ENCODE data around the gene SGMS1. TPM values are rescaled to one million over a fixed set of nuclear protein-coding genes. Genes with fewer than 3 reads are reported as not detected.
"Not testable (repeated sequence)": the region's sequence is repeated elsewhere in the genome, so short reads cannot be mapped to it uniquely, and the experiment has no call there.

SGMS1 gene
- polyA plus RNA-seq, 3 donors: 6.6 to 17.5 (median 8.4) TPM

- 33 to 77% (median 74%) methylated on average over 4 of the region's 4 CpGs for WGBS, 3 donors
- no peak overlapping the region for H3K27ac ChIP-seq (ENCODE audit: low read depth, low read length)
Measured at GRCh38 chr10:50550291-50550839, 73.4 kb downstream of the SGMS1 start.

- not testable (repeated sequence) for H3K27ac ChIP-seq (ENCODE audit: low read depth, low read length)
- 96 to 99% (median 97%) methylated on average over 3 of the region's 3 CpGs for WGBS, 3 donors
Measured at GRCh38 chr10:50549186-50549585, 74.6 kb downstream of the SGMS1 start.

DNA sequence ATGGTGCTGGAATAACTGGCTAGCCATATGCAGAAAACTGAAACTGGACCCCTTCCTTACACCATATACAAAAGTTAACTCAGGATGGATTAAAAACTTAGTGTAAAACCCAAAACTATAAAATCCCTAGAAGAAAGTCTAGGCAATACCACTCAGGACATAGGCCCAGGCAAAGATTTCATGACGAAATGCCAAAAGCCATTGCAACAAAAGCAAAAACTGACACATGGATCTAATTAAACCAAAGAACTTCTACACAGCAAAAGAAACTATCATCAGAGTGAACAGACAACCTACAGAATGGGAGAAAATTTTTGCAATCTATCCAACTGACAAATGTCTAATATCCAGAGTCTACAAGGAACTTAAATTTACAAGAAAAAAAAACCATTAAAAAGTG, 75.3 kb downstream of the SGMS1 start:
- not testable (repeated sequence) for H3K27ac ChIP-seq (ENCODE audit: low read depth, low read length)
- WGBS, 3 donors: 73 to 97% (median 85%) methylated on average over 1 of the region's 1 CpG

GRCh38 chr10:50546287-50546686, 77.5 kb downstream of the SGMS1 start:
- 89 to 100% (median 94%) methylated on average over 1 of the region's 1 CpG for WGBS, 3 donors
- H3K27ac ChIP-seq (ENCODE audit: low read depth, low read length): not testable (repeated sequence)

- WGBS, 3 donors: 24 to 83% (median 69%) methylated on average over 1 of the region's 1 CpG
- no peak overlapping the region for H3K27ac ChIP-seq (ENCODE audit: low read depth, low read length)
Measured at GRCh38 chr10:50545846-50546245, 77.9 kb downstream of the SGMS1 start.

GRCh38 chr10:50544857-50545429, 78.8 kb downstream of the SGMS1 start:
- H3K27ac ChIP-seq (ENCODE audit: low read depth, low read length): no peak overlapping the region
- WGBS, 3 donors: 91 to 92% (median 92%) methylated on average over 6 of the region's 6 CpGs

DNA sequence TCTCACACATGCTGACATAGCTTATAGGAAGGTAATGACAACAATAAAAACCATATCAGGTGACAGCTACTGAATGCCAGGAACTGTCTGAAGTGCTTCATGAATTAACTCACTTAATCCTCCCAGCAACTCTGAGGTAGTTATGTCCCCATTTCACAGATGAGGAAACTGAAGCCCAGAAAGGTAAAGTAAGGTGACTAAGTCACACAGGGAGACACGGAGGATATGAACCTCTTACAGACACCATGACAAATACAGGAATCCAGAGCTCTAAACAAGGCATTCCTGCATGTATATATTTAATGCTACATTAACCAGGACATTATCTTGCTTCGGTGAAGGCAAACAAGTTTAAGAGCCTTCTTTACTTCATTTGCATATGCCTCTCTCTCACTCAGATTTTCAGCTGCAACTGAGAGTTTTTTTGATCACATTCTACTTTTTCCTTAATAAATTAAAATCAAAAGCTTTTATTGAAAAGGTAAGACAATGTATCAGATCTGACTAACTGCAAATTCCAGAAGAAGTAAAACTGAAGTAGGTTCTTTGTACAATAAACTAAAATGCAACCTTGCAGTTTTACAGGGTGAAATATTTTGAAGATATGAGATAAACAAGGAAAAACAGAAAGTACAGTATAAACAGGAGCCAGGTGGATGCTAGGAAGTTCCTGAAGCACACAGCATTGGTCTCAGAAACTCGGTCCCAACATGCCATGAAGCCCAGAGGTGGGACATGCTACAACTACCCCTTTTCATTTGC, 79.5 kb downstream of the SGMS1 start:
- WGBS, 3 donors: 73 to 98% (median 94%) methylated on average over 3 of the region's 3 CpGs
- no peak overlapping the region for H3K27ac ChIP-seq (ENCODE audit: low read depth, low read length)

DNA sequence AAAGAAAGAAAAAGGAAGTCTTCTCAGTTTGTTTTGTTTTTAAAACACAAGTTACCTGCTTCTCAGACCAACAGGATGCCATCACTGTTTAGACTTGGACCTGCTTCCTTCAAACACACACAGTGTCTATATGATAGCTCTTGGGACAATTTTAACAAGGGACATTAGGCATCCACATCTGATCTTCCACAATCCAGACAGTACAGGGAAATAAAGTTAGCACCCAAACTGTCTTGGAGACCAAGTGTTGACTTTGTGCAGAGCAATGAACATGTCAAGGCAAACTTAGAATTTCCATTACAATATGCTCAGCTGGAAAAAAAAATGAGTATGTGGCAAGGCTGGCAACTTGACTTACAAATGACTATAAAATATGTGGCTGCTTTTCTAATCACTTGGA, 80.9 kb downstream of the SGMS1 start:
- no peak overlapping the region for H3K27ac ChIP-seq (ENCODE audit: low read depth, low read length)

DNA sequence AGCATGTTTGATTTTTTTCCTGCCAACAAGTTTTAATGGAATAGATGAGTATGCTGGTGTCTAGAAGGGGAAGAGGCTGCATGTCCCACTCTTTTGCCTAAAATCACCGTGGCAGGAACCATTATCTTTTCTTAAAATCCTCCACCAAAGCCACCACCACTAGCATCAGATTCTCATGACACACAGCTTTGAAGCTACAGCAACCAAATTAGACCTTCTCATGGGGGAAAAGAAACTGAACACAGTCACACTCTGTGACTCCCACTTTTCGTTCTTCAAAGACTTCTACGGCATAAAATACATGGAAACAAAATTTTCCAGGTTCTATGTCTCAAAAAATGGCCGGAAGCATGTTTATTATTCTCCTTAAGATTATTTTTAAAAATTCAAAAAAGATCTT, 81.8 kb downstream of the SGMS1 start:
- 82 to 97% (median 97%) methylated on average over 4 of the region's 4 CpGs for WGBS, 3 donors
- no peak overlapping the region for H3K27ac ChIP-seq (ENCODE audit: low read depth, low read length)

DNA sequence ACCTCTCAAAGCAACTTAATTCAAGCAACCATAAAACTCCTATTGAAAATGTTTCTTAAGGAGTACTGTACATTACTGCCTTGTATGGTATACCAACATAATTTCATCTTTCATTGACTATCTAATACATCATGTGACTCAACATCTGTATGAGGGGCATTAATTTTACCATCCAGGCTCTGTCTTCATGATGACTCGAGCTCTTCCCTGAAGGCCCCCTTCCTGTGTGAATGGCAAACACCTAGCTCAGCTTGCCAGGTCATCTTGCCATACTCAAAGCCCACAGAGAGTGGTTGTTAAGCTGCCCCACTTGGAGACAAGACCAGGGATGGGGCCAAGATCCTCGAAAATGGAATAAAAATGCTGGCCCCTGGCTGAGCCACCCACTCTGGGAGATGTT, 82.4 kb downstream of the SGMS1 start:
- 66 to 94% (median 76%) methylated on average over 2 of the region's 2 CpGs for WGBS, 3 donors
- no peak overlapping the region for H3K27ac ChIP-seq (ENCODE audit: low read depth, low read length)

DNA sequence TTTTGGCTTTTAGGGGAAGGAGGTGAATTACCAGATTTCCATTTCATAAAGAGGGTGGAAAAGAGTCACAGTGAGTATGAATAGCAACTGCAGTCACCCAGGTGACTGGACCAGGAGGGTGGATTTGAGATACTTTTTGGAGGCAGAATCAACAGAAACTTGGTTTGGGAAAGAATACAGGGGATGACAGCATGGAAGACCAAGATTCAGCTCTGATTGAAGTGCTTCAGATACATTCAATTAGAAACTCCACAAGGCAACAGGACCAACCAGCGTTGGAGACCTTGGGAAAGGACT, 83.0 kb downstream of the SGMS1 start:
- H3K27ac ChIP-seq (ENCODE audit: low read depth, low read length): no peak overlapping the region

GRCh38 chr10:50540069-50540825, 83.5 kb downstream of the SGMS1 start:
- WGBS, 3 donors: 51 to 69% (median 64%) methylated on average over 3 of the region's 3 CpGs
- no peak overlapping the region for H3K27ac ChIP-seq (ENCODE audit: low read depth, low read length)

More for the DNA sequence above, 83.0 kb downstream of the SGMS1 start:
- WGBS, 3 donors: 91 to 100% (median 100%) methylated on average over 1 of the region's 1 CpG

DNA sequence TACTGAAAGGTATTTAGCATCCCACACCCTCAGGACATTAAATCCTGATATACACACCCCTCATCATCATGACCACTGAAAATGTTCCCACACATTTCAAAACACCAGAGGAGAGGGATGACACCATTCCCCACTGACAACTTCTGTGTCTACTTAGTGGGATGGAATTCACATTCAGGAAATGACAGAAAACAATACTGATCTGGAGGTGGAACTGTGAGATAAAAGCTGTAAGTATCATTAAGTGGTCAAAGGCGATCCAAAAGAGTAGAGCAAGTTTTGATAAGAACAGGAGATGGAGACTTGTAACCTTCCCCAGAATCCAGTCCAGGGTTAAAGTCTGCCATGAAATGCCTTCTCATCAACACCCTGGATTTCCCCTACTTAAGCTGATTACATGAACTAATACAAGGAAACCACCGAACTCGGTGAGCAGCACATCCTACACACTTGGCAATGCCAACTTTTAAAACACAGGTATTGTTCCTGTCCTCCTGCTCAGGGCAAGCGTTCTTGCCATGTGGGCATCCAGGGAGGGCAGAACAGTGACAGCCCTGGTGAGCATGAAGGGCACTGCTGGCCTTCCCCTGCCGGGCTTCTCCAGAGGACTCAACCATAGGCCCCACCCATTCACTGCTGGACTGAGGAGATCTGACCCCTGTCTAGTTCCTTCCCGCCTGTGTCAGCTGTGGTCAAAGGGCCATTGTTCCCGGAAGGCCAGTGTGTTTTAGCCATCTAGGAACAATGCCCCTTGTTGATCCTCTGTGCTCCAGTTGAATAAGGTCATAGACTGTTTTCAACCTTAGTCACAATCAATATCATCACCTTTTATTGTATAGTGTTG, 85.0 kb downstream of the SGMS1 start:
- H3K27ac ChIP-seq (ENCODE audit: low read depth, low read length): no peak overlapping the region
- WGBS, 3 donors: 60 to 64% (median 63%) methylated on average over 7 of the region's 7 CpGs

- H3K27ac ChIP-seq (ENCODE audit: low read depth, low read length): no peak overlapping the region
Measured at GRCh38 chr10:50536617-50537240, 87.0 kb downstream of the SGMS1 start.

DNA sequence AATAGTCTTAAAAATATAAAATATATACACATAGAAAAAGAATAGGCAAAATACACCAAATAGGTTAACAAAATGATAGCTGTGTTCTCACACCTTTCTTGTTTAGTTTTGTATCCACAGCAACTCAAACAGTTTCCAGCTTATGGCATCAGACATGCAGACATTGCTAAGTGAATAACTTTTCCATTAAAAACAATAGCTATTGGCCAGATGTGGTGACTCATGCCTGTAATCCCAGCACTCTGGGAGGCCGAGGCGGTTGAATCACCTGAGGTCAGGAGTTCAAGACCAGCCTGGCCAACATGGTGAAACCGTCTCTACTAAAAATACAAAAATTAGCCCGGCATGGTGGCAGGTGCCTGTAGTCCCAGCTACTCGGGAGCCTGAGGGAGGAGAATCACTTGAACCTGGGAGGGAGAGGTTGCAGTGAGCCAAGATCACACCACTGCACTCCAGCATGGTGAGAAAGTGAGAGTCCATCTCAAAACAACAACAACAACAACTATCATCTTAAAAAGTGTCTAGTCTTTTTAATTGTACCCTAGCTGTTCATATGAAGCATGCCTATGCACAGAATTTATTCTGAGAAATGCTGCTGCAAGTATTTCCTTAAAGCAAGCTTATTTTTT, 88.9 kb downstream of the SGMS1 start:
- 80 to 96% (median 83%) methylated on average over 5 of the region's 5 CpGs for WGBS, 3 donors
- not testable (repeated sequence) for H3K27ac ChIP-seq (ENCODE audit: low read depth, low read length)

GRCh38 chr10:50533296-50533695, 90.5 kb downstream of the SGMS1 start:
- H3K27ac ChIP-seq (ENCODE audit: low read depth, low read length): no peak overlapping the region

GRCh38 chr10:50531388-50532077, 92.2 kb downstream of the SGMS1 start:
- WGBS, 3 donors: 85 to 94% (median 85%) methylated on average over 5 of the region's 5 CpGs
- H3K27ac ChIP-seq (ENCODE audit: low read depth, low read length): no peak overlapping the region

More at GRCh38 chr10:50533296-50533695, 90.5 kb downstream of the SGMS1 start:
- WGBS, 3 donors: 82 to 98% (median 90%) methylated on average over 1 of the region's 1 CpG
